HG03575 (cell line): ENCODE data around the gene ADCY1.

Source experiments
- ATAC-seq: cut with Tn5 transposase; IDR thresholded peaks from one replicate; pipeline ENCODE4 v1.9.1; 2021; ENCODE audit not compliant: unreplicated experiment, insufficient number of reproducible peaks, low FRiP score; ENCODE audit errors: extremely low read depth

The ADCY1 gene

GRCh38 chr7:45699726-45700390 lies 125.7 kb downstream of the ADCY1 start:
- no peak for ATAC-seq

- no peak for ATAC-seq
Observed at GRCh38 chr7:45700556-45700955, 126.4 kb downstream of the ADCY1 start.

GRCh38 chr7:45701701-45702510 lies 127.7 kb downstream of the ADCY1 start:
- ATAC-seq = no peak

- ATAC-seq = no peak
Observed at GRCh38 chr7:45702751-45703150, 128.6 kb downstream of the ADCY1 start.

- ATAC-seq = no peak
Observed at GRCh38 chr7:45703373-45703821, 129.2 kb downstream of the ADCY1 start.

GRCh38 chr7:45703911-45704682 lies 129.9 kb downstream of the ADCY1 start:
- ATAC-seq = no peak

- no peak for ATAC-seq
Observed at GRCh38 chr7:45704683-45705016, 130.5 kb downstream of the ADCY1 start.

GRCh38 chr7:45708046-45708950 lies 134.1 kb downstream of the ADCY1 start:
- no peak for ATAC-seq

- ATAC-seq = no peak
Observed at GRCh38 chr7:45709168-45710042, 135.2 kb downstream of the ADCY1 start.

GRCh38 chr7:45710271-45711160 lies 136.3 kb downstream of the ADCY1 start:
- no peak for ATAC-seq

- ATAC-seq = no peak
Observed at GRCh38 chr7:45711161-45711490, 137.0 kb downstream of the ADCY1 start.

- ATAC-seq = no peak
Observed at GRCh38 chr7:45712057-45712689, 138.0 kb downstream of the ADCY1 start.

GRCh38 chr7:45712872-45713668 lies 138.9 kb downstream of the ADCY1 start:
- ATAC-seq = no peak

GRCh38 chr7:45713669-45714520 lies 139.7 kb downstream of the ADCY1 start:
- ATAC-seq = no peak

- no peak for ATAC-seq
Observed at GRCh38 chr7:45714521-45714820, 140.3 kb downstream of the ADCY1 start.
